Measurements from ENCODE around the gene PPM1A.

PPM1A gene

DNA sequence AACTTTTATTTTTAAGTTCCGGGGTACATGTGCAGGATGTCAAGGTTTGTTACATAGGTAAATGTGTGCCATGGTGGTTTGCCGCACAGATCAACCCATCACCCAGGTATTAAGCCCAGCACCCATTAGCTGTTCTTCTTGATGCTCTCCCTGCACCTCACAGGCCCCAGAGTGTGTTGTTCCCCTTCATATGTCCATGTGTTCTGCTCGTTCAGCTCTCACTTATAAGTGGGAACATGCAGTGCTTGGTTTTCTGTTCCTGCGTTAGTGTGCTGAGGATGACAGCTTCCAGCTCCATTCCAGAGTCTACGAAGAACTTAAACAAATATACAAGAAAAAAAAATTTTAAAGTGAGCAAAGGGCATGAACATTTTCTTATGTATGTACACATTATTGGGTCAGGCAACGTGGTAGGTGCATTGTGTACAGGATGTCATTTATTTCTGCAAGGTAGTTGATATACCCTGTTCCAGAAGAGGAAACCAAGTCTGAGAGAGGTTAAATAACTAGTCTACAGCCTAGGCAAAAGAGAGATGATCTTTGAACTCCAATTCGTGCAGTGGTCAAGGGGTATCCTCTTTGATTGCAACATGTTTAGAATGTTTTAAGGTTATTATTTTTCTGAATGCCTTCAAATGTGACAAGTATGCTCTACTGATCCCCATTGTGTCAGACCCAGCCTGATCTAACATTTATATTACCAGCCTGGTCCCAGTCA, 8.7 kb upstream of the PPM1A start:
- Histone ChIP-seq H4K20me1 (no peaks in the 10 kb centered on the region), H3K4me2 (no peak overlapping the region), H3K4me1 (peaks cover 10 to 20% (median 12%) of the 10 kb centered on the region in 10 experiments), H3K9ac (no peak overlapping the region), H3K27me3 (no peaks in the 10 kb centered on the region), H3K27ac (no peak overlapping the region), H3K36me3 (no peaks in the 10 kb centered on the region), H3K4me3 (no peak overlapping the region), H3K9me3 (replicated peaks in 1 of 11) (no peaks in the 10 kb centered on the region)
- TF ChIP-seq Cebpa-rat (IDR thresholded peaks at IDR 0.05): no peak

DNA sequence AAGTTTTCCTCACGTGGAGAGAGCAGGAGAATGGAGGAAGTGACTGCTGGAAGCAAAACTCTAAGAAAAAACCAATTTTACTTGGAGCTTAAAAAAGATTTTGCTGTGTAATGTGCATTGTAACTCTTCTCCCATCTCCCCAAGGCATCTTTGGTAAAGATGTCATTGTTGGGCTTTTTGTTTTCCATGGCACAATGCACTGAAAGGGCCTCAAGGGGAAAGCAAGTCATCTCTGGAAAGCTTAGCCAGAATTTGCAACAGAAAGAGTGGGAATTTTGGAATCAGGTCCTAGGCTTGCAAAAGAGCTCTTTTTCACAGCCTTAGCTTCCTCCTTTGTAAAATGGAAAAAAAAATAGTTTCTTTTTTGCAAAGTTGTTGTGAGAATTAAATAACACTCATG, 7.9 kb upstream of the PPM1A start:
- no peaks in the 10 kb centered on the region for H3K36me3 ChIP-seq
- H3K4me1 ChIP-seq: peaks cover 10 to 26% (median 14%) of the 10 kb centered on the region in 10 experiments
- no peak overlapping the region for H3K4me3 ChIP-seq
- H3K27ac ChIP-seq: no peak overlapping the region
- H3K9me3 ChIP-seq (replicated peaks in 1 of 11): no peaks in the 10 kb centered on the region
- H3K27me3 ChIP-seq: no peaks in the 10 kb centered on the region
- no peaks in the 10 kb centered on the region for H4K20me1 ChIP-seq
- H3K4me2 ChIP-seq: peak overlapping the region in 2 of 11 experiments; percentile 3 to 25; a peak in 1 of 22 replicates
- TF ChIP-seq Cebpa-rat (IDR thresholded peaks at IDR 0.05): no peak
- H3K9ac ChIP-seq: no peak overlapping the region

DNA sequence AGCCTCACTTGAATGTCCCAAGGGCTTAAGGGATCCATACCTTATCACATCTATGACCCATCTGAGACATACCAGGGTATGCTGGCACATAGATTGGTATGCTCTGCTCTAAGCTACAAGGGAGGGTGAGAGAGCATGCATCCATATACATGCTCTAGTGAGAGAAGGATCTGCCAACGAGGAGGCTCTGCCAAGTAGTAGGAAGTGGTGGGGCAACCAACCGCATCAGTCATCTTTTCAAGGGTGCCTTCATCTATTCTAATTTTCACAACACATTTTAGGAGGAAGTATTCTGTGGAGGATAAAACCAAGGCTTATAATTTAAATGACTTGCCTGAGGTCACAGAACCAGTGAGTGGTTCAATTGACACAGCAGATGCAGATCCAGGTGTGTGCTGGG, 6.6 kb upstream of the PPM1A start:
- Histone ChIP-seq H3K27ac (no peak overlapping the region), H3K4me1 (peaks cover 17 to 35% (median 20%) of the 10 kb centered on the region in 10 experiments), H3K4me2 (peak overlapping the region in 10 of 11 experiments; percentile 11 to 52 (median 32); a peak in 15 of 22 replicates), H3K4me3 (no peak overlapping the region), H3K9me3 (replicated peaks in 1 of 11) (no peaks in the 10 kb centered on the region), H4K20me1 (no peaks in the 10 kb centered on the region), H3K9ac (no peak overlapping the region), H3K36me3 (no peaks in the 10 kb centered on the region), H3K27me3 (no peaks in the 10 kb centered on the region)
- no peak for TF ChIP-seq Cebpa-rat (IDR thresholded peaks at IDR 0.05)

DNA sequence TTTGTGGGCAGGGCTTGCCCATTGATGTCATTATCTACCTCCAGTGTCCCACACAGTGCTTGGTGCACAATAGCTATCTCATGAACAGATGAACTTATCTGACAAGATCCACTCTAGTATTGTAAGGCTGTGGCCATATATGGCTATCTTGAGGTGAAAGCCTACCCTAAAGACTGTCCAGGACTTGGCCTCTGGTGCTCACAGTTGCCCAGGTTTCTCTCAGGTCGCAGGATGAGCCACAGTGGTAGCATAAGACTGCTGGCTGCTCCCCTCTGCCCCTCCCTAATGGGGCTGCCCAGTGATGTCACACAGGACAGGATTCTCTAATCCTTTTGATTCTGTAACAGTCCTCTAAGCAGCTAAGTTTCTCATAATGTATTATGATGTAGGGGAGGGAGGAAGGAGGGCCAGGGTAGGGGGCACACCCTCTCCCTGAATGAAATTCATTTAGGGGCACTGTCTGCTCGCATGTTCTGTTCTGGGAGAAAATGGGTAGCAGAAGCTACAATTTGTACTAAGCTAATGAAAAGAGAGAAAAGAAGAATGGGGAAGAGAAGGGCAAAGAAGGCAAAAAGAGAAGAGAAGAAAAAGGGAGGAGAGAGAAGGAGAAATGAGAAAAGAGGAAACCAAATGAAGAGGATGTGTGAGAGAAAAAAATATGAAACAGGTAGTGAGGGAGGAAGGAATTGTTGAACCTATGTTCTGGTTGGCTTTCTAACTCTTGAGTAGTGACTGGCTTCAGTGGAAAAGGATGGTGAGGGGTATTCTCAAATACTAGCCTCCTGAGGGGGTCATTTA, 3.4 kb upstream of the PPM1A start:
- no peak overlapping the region for H3K9ac ChIP-seq
- H3K36me3 ChIP-seq: no peaks in the 10 kb centered on the region
- H3K4me3 ChIP-seq: no peak overlapping the region
- no peak overlapping the region for H3K27ac ChIP-seq
- H3K4me1 ChIP-seq: peaks cover 26 to 40% (median 34%) of the 10 kb centered on the region in 10 experiments
- H4K20me1 ChIP-seq: peaks cover 0 to 8% (median 8%) of the 10 kb centered on the region in 11 experiments; a peak in 17 of 22 replicates
- H3K4me2 ChIP-seq: peak overlapping the region in 4 of 11 experiments; percentile 0 to 46 (median 12); a peak in 3 of 22 replicates
- H3K9me3 ChIP-seq (replicated peaks in 1 of 11): no peaks in the 10 kb centered on the region
- no peak for TF ChIP-seq Cebpa-rat (IDR thresholded peaks at IDR 0.05)
- H3K27me3 ChIP-seq: no peaks in the 10 kb centered on the region

DNA sequence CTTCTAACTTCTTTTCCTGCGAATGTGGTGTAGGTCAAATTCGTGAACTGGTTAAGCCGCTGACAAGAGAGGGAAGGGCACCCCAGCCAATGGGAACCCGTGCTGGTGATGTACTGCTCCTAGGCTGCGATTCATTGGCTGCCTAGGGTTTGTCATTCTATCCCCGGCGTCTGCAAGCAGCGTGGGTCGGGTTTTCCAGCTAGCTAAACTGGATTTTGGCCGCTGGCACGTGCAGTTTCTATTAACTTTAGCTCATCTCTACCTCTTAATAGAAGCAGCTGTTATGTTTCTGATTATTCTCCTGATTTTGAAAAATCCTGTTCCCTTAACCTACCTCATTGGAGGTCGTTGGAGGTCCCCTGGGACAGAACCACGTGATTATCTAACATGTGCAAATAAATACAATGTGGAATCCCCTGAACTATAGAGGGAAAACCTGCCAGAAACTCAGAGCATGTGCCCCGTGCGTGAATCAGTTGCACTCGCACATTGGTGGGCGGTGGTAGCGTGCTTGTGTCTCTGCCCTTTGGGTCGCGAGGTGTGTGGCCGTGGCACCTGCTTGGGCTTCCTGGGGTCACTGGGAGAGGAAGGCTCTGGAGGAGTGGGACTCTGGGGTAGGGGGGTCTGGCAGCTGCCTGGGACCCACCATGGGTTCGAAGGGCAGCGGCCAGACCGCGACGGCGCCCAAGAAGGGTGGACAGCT, 876 bp upstream of the PPM1A start:
- Histone ChIP-seq H3K27me3 (no peaks in the 10 kb centered on the region), H3K36me3 (no peaks in the 10 kb centered on the region), H4K20me1 (peaks cover 10 to 34% (median 26%) of the 10 kb centered on the region in 11 experiments; a peak in 17 of 22 replicates), H3K27ac (peak overlapping the region; percentile 97 to 100 (median 99)), H3K9me3 (replicated peaks in 1 of 11) (no peaks in the 10 kb centered on the region), H3K4me1 (peaks cover 21 to 46% (median 39%) of the 10 kb centered on the region in 10 experiments), H3K4me3 (peak overlapping the region; percentile 84 to 93 (median 90)), H3K4me2 (peak overlapping the region; percentile 90 to 100 (median 99)), H3K9ac (peak overlapping the region; percentile 95 to 100 (median 99))
- TF ChIP-seq Cebpa-rat (IDR thresholded peaks at IDR 0.05): no peak

DNA sequence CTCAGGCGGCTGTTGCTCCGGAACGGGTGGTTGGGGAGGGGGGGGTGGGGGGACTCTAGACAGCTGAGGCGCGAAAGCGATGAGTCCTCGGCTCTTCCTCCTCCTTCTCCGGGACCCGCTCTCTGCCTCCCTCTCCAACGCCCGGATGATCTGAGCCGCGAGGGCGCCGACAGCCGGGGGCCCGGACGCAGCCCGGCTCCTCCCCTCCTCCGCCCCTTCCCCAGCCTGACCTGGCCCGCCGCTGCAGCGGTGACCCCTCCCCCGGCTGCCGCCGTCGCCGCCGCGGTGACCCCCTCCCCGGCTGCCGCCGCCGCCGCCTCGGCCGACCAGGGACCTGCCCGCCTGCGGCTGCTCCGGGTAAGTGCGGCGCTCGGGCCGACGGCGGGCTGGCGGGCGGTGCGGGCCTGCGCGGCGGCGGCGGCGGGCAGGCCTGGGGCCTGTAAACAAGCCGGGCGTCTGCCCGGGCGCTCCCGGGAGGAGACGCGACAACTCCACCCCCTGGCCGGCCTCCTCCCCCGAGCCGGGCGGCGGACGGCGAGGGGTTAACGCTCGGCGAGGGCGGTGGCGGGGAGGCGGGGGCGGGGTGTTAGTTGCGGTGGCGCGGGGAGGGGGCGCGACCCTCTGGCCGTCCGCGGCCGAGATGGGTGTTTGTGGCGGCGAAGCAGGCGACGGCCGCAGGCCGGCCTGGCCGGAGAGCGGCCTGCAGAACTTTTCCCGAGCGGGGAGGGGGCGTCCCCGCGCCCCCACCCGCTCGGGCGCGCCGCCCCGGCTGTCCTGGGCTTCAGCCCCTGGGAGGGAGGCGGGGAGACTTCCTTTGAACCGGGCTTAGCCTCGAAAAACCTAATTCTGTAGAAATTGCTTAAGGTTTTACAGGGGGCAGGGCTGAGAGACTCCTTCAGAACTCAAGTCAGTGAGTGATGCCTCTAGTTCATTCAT, 568 bp downstream of the PPM1A start:
- Histone ChIP-seq H3K27ac (peak overlapping the region; percentile 97 to 100 (median 99)), H3K9me3 (replicated peaks in 1 of 11) (peaks cover 0 to 9% (median 3%) of the 10 kb centered on the region in 11 experiments; a peak in 8 of 22 replicates), H3K36me3 (peaks cover 0 to 8% (median 0%) of the 10 kb centered on the region in 11 experiments; a peak in 1 of 22 replicates), H3K4me3 (peak overlapping the region; percentile 84 to 93 (median 90)), H3K4me1 (peaks cover 20 to 46% (median 38%) of the 10 kb centered on the region in 10 experiments), H3K4me2 (peak overlapping the region; percentile 75 to 97 (median 92)), H4K20me1 (peaks cover 10 to 48% (median 28%) of the 10 kb centered on the region in 11 experiments; a peak in 17 of 22 replicates), H3K27me3 (no peaks in the 10 kb centered on the region), H3K9ac (peak overlapping the region; percentile 95 to 100 (median 99))
- no peak for TF ChIP-seq Cebpa-rat (IDR thresholded peaks at IDR 0.05)

DNA sequence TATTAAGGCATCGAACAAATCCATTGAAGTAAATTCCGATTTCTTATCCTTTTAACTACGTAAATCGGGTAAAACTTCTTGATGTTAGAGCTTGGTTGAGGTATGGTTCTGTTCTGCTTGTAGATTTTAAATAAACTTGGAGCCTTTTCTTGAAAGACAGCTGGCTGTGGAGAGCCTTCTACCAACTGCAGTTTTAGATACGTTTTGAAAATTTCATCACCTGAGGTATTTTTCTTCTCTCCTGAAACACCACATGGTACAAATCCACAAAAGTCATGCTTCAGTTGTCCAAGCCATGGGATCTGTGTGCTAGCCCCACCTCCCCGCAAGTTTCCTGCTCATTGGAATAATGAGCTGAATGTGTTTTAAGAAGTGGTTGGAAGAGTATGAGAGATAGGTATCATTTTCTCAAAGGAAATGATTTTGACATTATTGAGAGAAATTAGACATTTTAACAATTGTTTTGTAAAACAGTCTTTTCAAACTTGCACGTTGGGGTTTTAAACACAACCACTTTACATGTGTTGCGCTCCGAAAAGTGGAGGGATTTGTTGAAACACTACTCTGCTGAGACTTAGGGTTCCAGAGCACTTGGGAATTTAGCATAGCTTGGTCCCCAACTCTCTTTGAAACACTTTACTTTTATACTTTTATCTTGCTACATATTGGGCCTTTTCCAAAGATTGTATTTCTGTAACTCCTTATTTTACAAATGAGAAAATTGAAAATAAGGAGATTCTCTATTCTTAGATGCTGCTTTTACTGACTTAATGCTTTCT, 1.4 kb downstream of the PPM1A start:
- TF ChIP-seq Cebpa-rat (IDR thresholded peaks at IDR 0.05): no peak
- Histone ChIP-seq H3K4me2 (peak overlapping the region; percentile 75 to 97 (median 92)), H3K27ac (peak overlapping the region; percentile 97 to 100 (median 99)), H3K9me3 (replicated peaks in 1 of 11) (peaks cover 0 to 13% (median 7%) of the 10 kb centered on the region in 11 experiments; a peak in 8 of 22 replicates), H3K4me3 (peak overlapping the region; percentile 84 to 93 (median 90)), H4K20me1 (peaks cover 10 to 54% (median 28%) of the 10 kb centered on the region in 11 experiments; a peak in 17 of 22 replicates), H3K27me3 (no peaks in the 10 kb centered on the region), H3K4me1 (peaks cover 20 to 44% (median 38%) of the 10 kb centered on the region in 10 experiments), H3K36me3 (peaks cover 0 to 11% (median 0%) of the 10 kb centered on the region in 11 experiments; a peak in 1 of 22 replicates), H3K9ac (peak overlapping the region; percentile 95 to 100 (median 99))
